Measurements from ENCODE around the gene EGFR.

The EGFR gene

DNA sequence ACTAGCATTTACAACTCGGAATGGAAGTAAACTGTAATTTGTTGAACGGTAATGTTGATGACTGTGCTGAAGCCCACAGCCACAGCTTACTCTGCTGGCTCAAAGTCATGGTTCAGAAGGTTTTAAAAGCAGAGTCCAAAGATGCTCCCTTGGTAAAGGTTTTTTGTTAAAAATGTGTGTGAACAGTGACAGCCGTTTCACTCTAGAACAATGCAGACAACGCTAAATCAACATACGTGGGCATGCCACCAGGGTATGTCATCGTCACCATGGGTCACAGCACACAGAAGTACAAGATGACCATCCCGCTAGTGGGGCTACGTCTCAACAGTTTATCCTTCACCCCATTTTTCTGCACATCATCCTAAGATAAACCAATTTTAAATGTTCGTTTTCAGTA, 239.8 kb downstream of the EGFR start:
- FAIRE-seq, result no peak

DNA sequence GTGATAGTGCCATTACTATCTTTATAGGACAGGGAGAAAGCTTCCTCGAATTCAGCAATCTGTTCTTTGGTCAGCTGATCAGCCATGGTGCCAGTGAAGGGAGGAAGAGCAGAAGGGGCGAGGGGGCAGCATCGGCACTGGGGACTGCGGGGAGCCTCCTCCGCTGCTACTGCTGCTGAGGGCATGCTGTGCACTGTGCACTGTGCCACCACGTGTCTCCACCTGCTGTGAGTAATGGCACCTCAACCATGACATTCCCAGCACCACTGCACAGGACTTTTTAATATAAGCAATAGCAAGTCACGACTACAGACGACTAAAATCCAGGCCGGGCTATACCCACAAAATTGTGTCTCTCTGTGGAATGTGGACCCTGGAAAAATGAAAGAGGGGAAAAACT, 241.4 kb downstream of the EGFR start:
- FAIRE-seq, result no peak

DNA sequence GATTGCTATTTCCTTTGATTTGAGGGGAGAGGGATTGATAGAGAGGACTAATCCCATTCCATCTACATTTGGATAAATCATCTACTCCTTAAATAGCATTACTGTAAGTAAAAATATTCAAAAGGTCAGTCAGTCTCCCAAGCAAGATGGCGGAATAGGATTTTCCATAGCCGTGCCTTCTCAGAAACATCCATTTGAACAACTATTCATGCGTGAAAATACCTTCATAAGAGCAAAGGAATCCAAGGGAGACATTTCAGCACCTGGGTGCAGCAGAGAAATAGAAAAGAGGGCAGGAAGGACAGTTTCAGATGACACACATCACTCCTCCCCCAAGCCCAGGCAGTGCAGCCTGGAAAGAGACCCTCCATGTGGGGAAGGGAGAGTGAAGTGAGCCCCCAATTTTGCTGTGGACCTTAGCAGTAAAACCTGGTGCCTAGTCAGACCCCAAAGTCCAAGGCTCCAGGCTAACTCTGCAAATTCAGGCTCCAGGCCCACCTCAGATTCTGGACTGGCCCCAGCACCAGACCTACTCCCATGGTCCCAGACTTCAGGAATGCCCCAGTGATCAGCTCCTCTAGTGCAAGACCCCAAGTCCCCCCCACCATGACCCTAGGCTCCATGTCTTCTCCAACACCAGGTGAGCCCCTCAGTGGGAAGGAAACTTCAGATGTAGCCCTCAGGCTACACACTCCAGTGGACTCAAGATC, 242.0 kb downstream of the EGFR start:
- no peak for FAIRE-seq
